ENCODE results near the gene KRTAP1-5.
"Not testable (repeated sequence)": the region's sequence is repeated elsewhere in the genome, so short reads cannot be mapped to it uniquely, and the experiment has no call there.

Gene KRTAP1-5

GRCh38 chr17:41008811-41009210, 18.2 kb downstream of the KRTAP1-5 start, which contains the start of gene KRTAP3-1:
TSS of gene KRTAP3-1 (minus strand) at chr17:41009128. CDS start at chr17:41009074, 54 bp downstream.
- DNase-seq (ENCODE audit: low read depth in 1 of 2, low spot score in 1 of 2) = no peak

GRCh38 chr17:41004397-41004796, 22.6 kb downstream of the KRTAP1-5 start:
- DNase-seq (ENCODE audit: low read depth in 1 of 2, low spot score in 1 of 2) = no peak

GRCh38 chr17:41003926-41004325, 23.1 kb downstream of the KRTAP1-5 start:
- DNase-seq (ENCODE audit: low read depth in 1 of 2, low spot score in 1 of 2) = no peak

GRCh38 chr17:41002814-41003213, 24.2 kb downstream of the KRTAP1-5 start:
- DNase-seq (ENCODE audit: low read depth in 1 of 2, low spot score in 1 of 2) = no peak

- DNase-seq (ENCODE audit: low read depth in 1 of 2, low spot score in 1 of 2) = no peak
Observed at GRCh38 chr17:41001795-41002194, 25.2 kb downstream of the KRTAP1-5 start.

- DNase-seq (ENCODE audit: low read depth in 1 of 2, low spot score in 1 of 2) = not testable (repeated sequence)
Observed at GRCh38 chr17:40999563-40999962, 27.4 kb downstream of the KRTAP1-5 start, which contains the start of gene KRTAP3-2. TSS of gene KRTAP3-2 (minus strand) at chr17:40999906. CDS start at chr17:40999853, 53 bp downstream.

GRCh38 chr17:40997361-40997760, 29.6 kb downstream of the KRTAP1-5 start:
- DNase-seq (ENCODE audit: low read depth in 1 of 2, low spot score in 1 of 2) = no peak

GRCh38 chr17:40996829-40997228, 30.2 kb downstream of the KRTAP1-5 start:
- no peak for DNase-seq (ENCODE audit: low read depth in 1 of 2, low spot score in 1 of 2)

- no peak for DNase-seq (ENCODE audit: low read depth in 1 of 2, low spot score in 1 of 2)
Observed at GRCh38 chr17:40995116-40995515, 31.9 kb downstream of the KRTAP1-5 start.

- no peak for DNase-seq (ENCODE audit: low read depth in 1 of 2, low spot score in 1 of 2)
Observed at GRCh38 chr17:40993839-40994238, 33.2 kb downstream of the KRTAP1-5 start, which contains the start of gene KRTAP3-3. TSS of gene KRTAP3-3 (minus strand) at chr17:40994164. CDS start at chr17:40994097, 67 bp downstream.

- no peak for DNase-seq (ENCODE audit: low read depth in 1 of 2, low spot score in 1 of 2)
Observed at GRCh38 chr17:40993084-40993483, 33.9 kb downstream of the KRTAP1-5 start.

GRCh38 chr17:40992666-40993065, 34.3 kb downstream of the KRTAP1-5 start:
- no peak for DNase-seq (ENCODE audit: low read depth in 1 of 2, low spot score in 1 of 2)

- no peak for DNase-seq (ENCODE audit: low read depth in 1 of 2, low spot score in 1 of 2)
Observed at GRCh38 chr17:40986920-40987319, 40.1 kb downstream of the KRTAP1-5 start.

- DNase-seq (ENCODE audit: low read depth in 1 of 2, low spot score in 1 of 2) = no peak
Observed at GRCh38 chr17:40984226-40984625, 42.8 kb downstream of the KRTAP1-5 start, which contains the start of gene KRT40. TSS of gene KRT40 (minus strand) at chr17:40984326. CDS start at chr17:40984273, 53 bp downstream.

- DNase-seq (ENCODE audit: low read depth in 1 of 2, low spot score in 1 of 2) = no peak
Observed at GRCh38 chr17:40981115-40981514, 45.9 kb downstream of the KRTAP1-5 start.

- DNase-seq (ENCODE audit: low read depth in 1 of 2, low spot score in 1 of 2) = no peak
Observed at GRCh38 chr17:40980596-40980995, 46.4 kb downstream of the KRTAP1-5 start.

GRCh38 chr17:40980117-40980516, 46.9 kb downstream of the KRTAP1-5 start:
- no peak for DNase-seq (ENCODE audit: low read depth in 1 of 2, low spot score in 1 of 2)

GRCh38 chr17:40978575-40979151, 48.3 kb downstream of the KRTAP1-5 start:
- DNase-seq (ENCODE audit: low read depth in 1 of 2, low spot score in 1 of 2) = no peak

Measured in activated T-helper 1 cell treated with anti-CD3 and anti-CD28 coated beads, Interleukin-2, amount 50 U/mL, for 16 hours (primary cell).